Measurements from ENCODE around the gene FGD4.

- no peak for TF ChIP-seq CTCF (IDR thresholded peaks at IDR 0.05)
- no peak for TF ChIP-seq POLR2A (IDR thresholded peaks at IDR 0.05)
These were observed 61.3 kb downstream of the FGD4 start for GRCh38 chr12:32460638-32461037.
